Neural progenitor cell (in vitro differentiated cells): Measurements from ENCODE around the gene MAP2. TPM values are rescaled to one million over a fixed set of nuclear protein-coding genes. Genes with fewer than 3 reads are reported as not detected.

Source experiments
- DNase-seq: peaks from one replicate; pipeline ENCODE4 v3.0.0-alpha.2; 2016; ENCODE audit warnings: low spot score
- H2AFZ ChIP-seq: fragments of 200-600 bp; sonication (generic); replicated peaks from 2 replicates; pipeline ENCODE4 v1.6.1; 2016; ENCODE audit warnings: antibody characterized with exemption
- H3F3A ChIP-seq: fragments of 200-600 bp; sonication (generic); 2 replicates; pipeline ENCODE4 v1.6.1; 2016; ENCODE audit warnings: antibody characterized with exemption, low read depth
- H3K27ac ChIP-seq: fragments of 200-600 bp; sonication (generic); 2 replicates; pipeline ENCODE4 v1.5.1; 2016; ENCODE audit warnings: mild to moderate bottlenecking
- H3K27me3 ChIP-seq: fragments of 200-600 bp; sonication (generic); 2 replicates; pipeline ENCODE4 v1.6.1; 2016; ENCODE audit warnings: mild to moderate bottlenecking, moderate library complexity
- H3K36me3 ChIP-seq: fragments of 200-600 bp; sonication (generic); 2 replicates; pipeline ENCODE4 v1.5.1; 2016
- H3K4me1 ChIP-seq: fragments of 200-600 bp; sonication (generic); 2 replicates; pipeline ENCODE4 v1.6.1; 2016; ENCODE audit warnings: mixed run types
- H3K4me2 ChIP-seq: fragments of 200-600 bp; sonication (generic); 2 replicates; pipeline ENCODE4 v1.6.1; 2016
- H3K4me3 ChIP-seq: fragments of 200-600 bp; sonication (generic); 2 replicates; pipeline ENCODE4 v1.5.1; 2016
- H3K79me2 ChIP-seq: fragments of 200-600 bp; sonication (generic); 2 replicates; pipeline ENCODE4 v1.6.1; 2016; ENCODE audit warnings: low read depth
- H3K9ac ChIP-seq: fragments of 200-600 bp; sonication (generic); 2 replicates; pipeline ENCODE4 v1.6.1; 2016
- H3K9me3 ChIP-seq: fragments of 200-600 bp; sonication (generic); 2 replicates; pipeline ENCODE4 v1.5.1; 2016; ENCODE audit warnings: low read depth
- H4K20me1 ChIP-seq: fragments of 200-600 bp; sonication (generic); 2 replicates; pipeline ENCODE4 v1.6.1; 2016; ENCODE audit warnings: low read depth
- H3K27ac Mint-ChIP-seq: 3 replicates; pipeline ENCODE4 v1.8.0; 2021; ENCODE audit warnings: mixed read lengths
- H3K27me3 Mint-ChIP-seq: 2 replicates; pipeline ENCODE4 v1.8.0; 2022; ENCODE audit warnings: low read depth, mild to moderate bottlenecking, inconsistent platforms, moderate library complexity, mixed read lengths; ENCODE audit not compliant: insufficient read depth
- H3K36me3 Mint-ChIP-seq: 3 replicates; pipeline ENCODE4 v1.8.0; 2021; ENCODE audit warnings: mixed read lengths
- H3K4me1 Mint-ChIP-seq: 3 replicates; pipeline ENCODE4 v1.8.0; 2021; ENCODE audit warnings: mixed read lengths
- H3K4me3 Mint-ChIP-seq: 3 replicates; pipeline ENCODE4 v1.8.0; 2021; ENCODE audit warnings: mild to moderate bottlenecking, moderate library complexity, mixed read lengths
- H3K9me3 Mint-ChIP-seq: 3 replicates; pipeline ENCODE4 v1.8.0; 2020; ENCODE audit warnings: mixed read lengths
- CTCF ChIP-seq: fragments of 200-600 bp; sonication (generic); IDR thresholded peaks from 2 replicates; pipeline ENCODE4 v1.5.1; 2017; ENCODE audit warnings: antibody characterized with exemption, mild to moderate bottlenecking
- EZH2 ChIP-seq: fragments of 200-600 bp; sonication (generic); IDR thresholded peaks from 2 replicates; pipeline ENCODE4 v1.6.1; 2017; ENCODE audit warnings: antibody characterized with exemption, mild to moderate bottlenecking, moderate library complexity
- EZH2phosphoT487 ChIP-seq: fragments of 200-600 bp; sonication (generic); IDR thresholded peaks from 2 replicates; pipeline ENCODE4 v1.6.1; 2017; ENCODE audit warnings: antibody characterized with exemption
- total RNA-seq: library from RNA; depleted of rRNA; stranded (reverse); fragments of >200 nt; gene quantifications from 2 replicates; pipeline ENCODE4 v1.2.3, GENCODE V29; 2015; ENCODE audit warnings: low replicate concordance

MAP2 gene
- total RNA-seq, 1 donor from 2014 or later: 102 TPM

GRCh38 chr2:209411296-209411695, 12.6 kb upstream of the MAP2 start:
- Histone ChIP-seq H4K20me1 (no peaks in the 10 kb centered on the region), H3K4me1 (no peaks in the 10 kb centered on the region), H3K4me2 (no peak overlapping the region), H3F3A (no peaks in the 10 kb centered on the region), H3K79me2 (no peaks in the 10 kb centered on the region), H3K27ac (no peak overlapping the region), H2AFZ (no peak overlapping the region), H3K27me3 (no peaks in the 10 kb centered on the region), H3K4me3 (no peak overlapping the region), H3K9me3 (peaks cover 4% of the 10 kb centered on the region), H3K36me3 (no peaks in the 10 kb centered on the region), H3K9ac (no peak overlapping the region)
- H3K4me1 Mint-ChIP-seq: no peaks in the 10 kb centered on the region
- H3K36me3 Mint-ChIP-seq: peaks cover under 1% of the 10 kb centered on the region
- H3K27me3 Mint-ChIP-seq: no peaks in the 10 kb centered on the region
- peaks cover 16% of the 10 kb centered on the region for H3K9me3 Mint-ChIP-seq
- no peak for DNase-seq
- H3K4me3 Mint-ChIP-seq: no peak overlapping the region
- H3K27ac Mint-ChIP-seq: no peak overlapping the region
- TF ChIP-seq EZH2 (no peak), CTCF (no peak), EZH2phosphoT487 (no peak)

- Mint-ChIP-seq H3K36me3 (peaks cover 3% of the 10 kb centered on the region), H3K4me1 (no peaks in the 10 kb centered on the region), H3K27ac (no peak overlapping the region), H3K27me3 (no peaks in the 10 kb centered on the region), H3K4me3 (no peak overlapping the region), H3K9me3 (peaks cover 19% of the 10 kb centered on the region)
- no peaks in the 10 kb centered on the region for H3K79me2 ChIP-seq
- H3K4me3 ChIP-seq: no peak overlapping the region
- DNase-seq: no peak
- no peak overlapping the region for H3K4me2 ChIP-seq
- H3K27ac ChIP-seq: no peak overlapping the region
- H3K4me1 ChIP-seq: no peaks in the 10 kb centered on the region
- H4K20me1 ChIP-seq: no peaks in the 10 kb centered on the region
- H3K9me3 ChIP-seq: peaks cover 4% of the 10 kb centered on the region
- H3F3A ChIP-seq: no peaks in the 10 kb centered on the region
- no peak for TF ChIP-seq CTCF
- TF ChIP-seq EZH2: no peak
- no peak for TF ChIP-seq EZH2phosphoT487
- H3K36me3 ChIP-seq: no peaks in the 10 kb centered on the region
- H3K27me3 ChIP-seq: no peaks in the 10 kb centered on the region
- H3K9ac ChIP-seq: no peak overlapping the region
- H2AFZ ChIP-seq: no peak overlapping the region
Observed at GRCh38 chr2:209411718-209412117, 12.1 kb upstream of the MAP2 start.

- peaks cover 24% of the 10 kb centered on the region for H3K9me3 Mint-ChIP-seq
- H3K27me3 Mint-ChIP-seq: no peaks in the 10 kb centered on the region
- H3K27me3 ChIP-seq: no peaks in the 10 kb centered on the region
- no peaks in the 10 kb centered on the region for H3F3A ChIP-seq
- H3K9ac ChIP-seq: no peak overlapping the region
- no peaks in the 10 kb centered on the region for H3K79me2 ChIP-seq
- no peaks in the 10 kb centered on the region for H3K4me1 Mint-ChIP-seq
- no peak overlapping the region for H3K4me3 Mint-ChIP-seq
- H3K36me3 ChIP-seq: no peaks in the 10 kb centered on the region
- H3K36me3 Mint-ChIP-seq: peaks cover 3% of the 10 kb centered on the region
- no peaks in the 10 kb centered on the region for H4K20me1 ChIP-seq
- no peak overlapping the region for H3K4me2 ChIP-seq
- DNase-seq: no peak
- H3K9me3 ChIP-seq: peaks cover 4% of the 10 kb centered on the region
- H3K27ac ChIP-seq: no peak overlapping the region
- no peak for TF ChIP-seq EZH2
- no peak for TF ChIP-seq CTCF
- no peak for TF ChIP-seq EZH2phosphoT487
- no peak overlapping the region for H2AFZ ChIP-seq
- H3K4me3 ChIP-seq: no peak overlapping the region
- no peaks in the 10 kb centered on the region for H3K4me1 ChIP-seq
- H3K27ac Mint-ChIP-seq: no peak overlapping the region
Observed at GRCh38 chr2:209413311-209414014, 10.4 kb upstream of the MAP2 start.
